MM.1S (cell line): ENCODE data around the gene GRP.

Experiments used
- DNase-seq: peaks from one replicate; pipeline ENCODE4 v3.0.0-alpha.2; 2015
- H2AFZ ChIP-seq: fragments of 300-600 bp; sonication (generic); 2 replicates; pipeline ENCODE4 v1.6.0; 2016; ENCODE audit warnings: antibody characterized with exemption, low read length
- H3F3A ChIP-seq: fragments of 300-600 bp; sonication (generic); 2 replicates; pipeline ENCODE4 v1.6.1; 2016; ENCODE audit warnings: mild to moderate bottlenecking, antibody characterized with exemption, low read length, moderate library complexity, mixed read lengths; ENCODE audit not compliant: insufficient read depth
- H3K27ac ChIP-seq: fragments of 300-600 bp; sonication (generic); 2 replicates; pipeline ENCODE4 v1.5.1; 2016; ENCODE audit warnings: mild to moderate bottlenecking, low read length
- H3K27me3 ChIP-seq: fragments of 300-600 bp; sonication (generic); replicated peaks from 2 replicates; pipeline ENCODE4 v1.6.0; 2016; ENCODE audit warnings: low read length; ENCODE audit not compliant: insufficient read depth
- H3K36me3 ChIP-seq: fragments of 300-600 bp; sonication (generic); replicated peaks from 2 replicates; pipeline ENCODE4 v1.6.1; 2016; ENCODE audit warnings: mild to moderate bottlenecking, low read length, mixed read lengths; ENCODE audit not compliant: insufficient read depth
- H3K4me1 ChIP-seq: fragments of 300-600 bp; sonication (generic); 2 replicates; pipeline ENCODE4 v1.6.1; 2016; ENCODE audit warnings: low read length, mixed read lengths
- H3K4me2 ChIP-seq: fragments of 300-600 bp; sonication (generic); 2 replicates; pipeline ENCODE4 v1.6.0; 2016; ENCODE audit warnings: low read depth, low read length
- H3K4me3 ChIP-seq: fragments of 300-600 bp; sonication (generic); 2 replicates; pipeline ENCODE4 v1.5.1; 2016; ENCODE audit warnings: low read length, mixed read lengths
- H3K79me2 ChIP-seq: fragments of 300-600 bp; sonication (generic); 2 replicates; pipeline ENCODE4 v1.6.1; 2016; ENCODE audit warnings: mixed run types, low read length, mixed read lengths
- H3K9ac ChIP-seq: fragments of 300-600 bp; sonication (generic); 2 replicates; pipeline ENCODE4 v1.6.1; 2016; ENCODE audit warnings: low read length, mixed read lengths
- H3K9me2 ChIP-seq: fragments of 300-600 bp; sonication (generic); replicated peaks from 2 replicates; pipeline ENCODE4 v1.6.1; 2016; ENCODE audit warnings: mild to moderate bottlenecking, low read length, mixed read lengths; ENCODE audit not compliant: insufficient read depth
- H3K9me3 ChIP-seq: fragments of 300-600 bp; sonication (generic); replicated peaks from 2 replicates; pipeline ENCODE4 v1.6.1; 2016; ENCODE audit warnings: mild to moderate bottlenecking, low read length, mixed read lengths; ENCODE audit not compliant: insufficient read depth
- H4K20me1 ChIP-seq: fragments of 300-600 bp; sonication (generic); 2 replicates; pipeline ENCODE4 v1.6.1; 2016; ENCODE audit warnings: mild to moderate bottlenecking, low read length, moderate library complexity, mixed read lengths; ENCODE audit not compliant: insufficient read depth
- CTCF ChIP-seq: fragments of 300-600 bp; sonication (generic); IDR thresholded peaks from 2 replicates; pipeline ENCODE4 v1.5.1; 2016; ENCODE audit warnings: antibody characterized with exemption, low read length, mixed read lengths
- EZH2 ChIP-seq: fragments of 300-600 bp; sonication (generic); optimal IDR thresholded peaks from 2 replicates; pipeline ENCODE3; 2017; ENCODE audit warnings: low read depth, mild to moderate bottlenecking, antibody characterized with exemption, low read length, mixed read lengths
- EZH2phosphoT487 ChIP-seq: fragments of 300-600 bp; sonication (generic); IDR thresholded peaks from 2 replicates; pipeline ENCODE4 v1.6.1; 2018; ENCODE audit warnings: antibody characterized with exemption, low read length

Gene GRP

GRCh38 chr18:59182673-59183072, 37.3 kb upstream of the GRP start:
- Histone ChIP-seq H3K36me3 (no peaks in the 10 kb centered on the region), H3K9ac (no peak overlapping the region), H3K9me2 (no peaks in the 10 kb centered on the region), H4K20me1 (no peaks in the 10 kb centered on the region), H3K27me3 (no peaks in the 10 kb centered on the region), H3K4me1 (no peaks in the 10 kb centered on the region), H3K4me2 (no peak overlapping the region), H3K79me2 (no peaks in the 10 kb centered on the region), H3K27ac (no peak overlapping the region), H3K9me3 (no peaks in the 10 kb centered on the region), H3F3A (no peaks in the 10 kb centered on the region), H3K4me3 (no peak overlapping the region), H2AFZ (no peak overlapping the region)
- no peak for DNase-seq
- TF ChIP-seq EZH2 (no peak), CTCF (no peak), EZH2phosphoT487 (no peak)

GRCh38 chr18:59189008-59189407, 30.9 kb upstream of the GRP start:
- no peaks in the 10 kb centered on the region for H3K36me3 ChIP-seq
- no peak overlapping the region for H3K4me3 ChIP-seq
- no peaks in the 10 kb centered on the region for H3K27me3 ChIP-seq
- H3K9me2 ChIP-seq: no peaks in the 10 kb centered on the region
- H2AFZ ChIP-seq: no peak overlapping the region
- TF ChIP-seq EZH2phosphoT487 (no peak), CTCF (no peak), EZH2 (no peak)
- no peaks in the 10 kb centered on the region for H3F3A ChIP-seq
- no peaks in the 10 kb centered on the region for H3K9me3 ChIP-seq
- no peaks in the 10 kb centered on the region for H4K20me1 ChIP-seq
- no peaks in the 10 kb centered on the region for H3K79me2 ChIP-seq
- no peak overlapping the region for H3K27ac ChIP-seq
- no peak overlapping the region for H3K9ac ChIP-seq
- H3K4me2 ChIP-seq: no peak overlapping the region
- no peak for DNase-seq
- H3K4me1 ChIP-seq: no peaks in the 10 kb centered on the region

GRCh38 chr18:59189746-59190145, 30.2 kb upstream of the GRP start:
- TF ChIP-seq CTCF (no peak), EZH2 (no peak), EZH2phosphoT487 (no peak)
- Histone ChIP-seq H3K9me3 (no peaks in the 10 kb centered on the region), H3K27ac (no peak overlapping the region), H3K9ac (no peak overlapping the region), H2AFZ (no peak overlapping the region), H3K4me1 (no peaks in the 10 kb centered on the region), H4K20me1 (no peaks in the 10 kb centered on the region), H3F3A (no peaks in the 10 kb centered on the region), H3K36me3 (no peaks in the 10 kb centered on the region), H3K9me2 (no peaks in the 10 kb centered on the region), H3K27me3 (no peaks in the 10 kb centered on the region), H3K4me2 (no peak overlapping the region), H3K79me2 (no peaks in the 10 kb centered on the region), H3K4me3 (no peak overlapping the region)
- no peak for DNase-seq
